HCT116 (cell line): ENCODE data around the gene INCENP. TPM values are rescaled to one million over a fixed set of nuclear protein-coding genes. Genes with fewer than 3 reads are reported as not detected.

Source experiments
- ATAC-seq: fragments of 200-7000 bp; cut with Tn5 transposase; 2 replicates; pipeline ENCODE4 v1.9.1; 2020; ENCODE audit warnings: mild to moderate bottlenecking, moderate library complexity
- BruUV-seq: library from RNA; stranded (reverse); fragments of 400-500 nt; replicated peaks from 2 replicates; lab custom pipeline; 2021; lab: Mats Ljungman, UMichigan
- CTCF ChIA-PET: fragments of 300-600 bp; sonication (Branson Sonifier 250); formaldehyde crosslinking; loops from one replicate; lab custom pipeline; 2021; ENCODE audit warnings: antibody characterized with exemption; lab: Charles Lee
- POLR2A ChIA-PET: fragments of 300-600, 350-600 bp; sonication (Branson Sonifier 250); formaldehyde crosslinking; loops from one replicate; lab custom pipeline; 2021; ENCODE audit warnings: antibody characterized with exemption; lab: Charles Lee
- RAD21 ChIA-PET, 2 experiments: fragments of 300-600 bp; sonication (Branson Sonifier 250); formaldehyde crosslinking; loops; one replicate each; lab custom pipeline; 2023; ENCODE audit warnings: low total read pairs in 2 of 2; ENCODE audit not compliant: uncharacterized antibody in 2 of 2, unreplicated experiment in 2 of 2, low non-redundant PET in 1 of 2; lab: Charles Lee
- DNase-seq: peaks from one replicate; pipeline ENCODE4 v3.0.0-alpha.2; 2010; ENCODE audit warnings: low read depth, low spot score
- H2AFZ ChIP-seq: fragments of 200-600 bp; shearing (Covaris generic), sonication (generic); 2 replicates; pipeline ENCODE4 v1.6.1; 2017; ENCODE audit warnings: low read depth, mixed run types, mixed read lengths, antibody characterized with exemption, low read length; ENCODE audit not compliant: poor library complexity, severe bottlenecking
- H3K27ac ChIP-seq: 2 replicates; pipeline ENCODE4 v1.5.1; 2012; ENCODE audit warnings: low read depth, low read length
- H3K27me3 ChIP-seq: fragments of 200-600 bp; sonication (generic); 2 replicates; pipeline ENCODE4 v1.6.1; 2016; ENCODE audit warnings: mixed run types, low read length, mixed read lengths; ENCODE audit not compliant: insufficient read depth
- H3K36me3 ChIP-seq, 2 experiments: fragments of 200-500 bp in 1 of 2; fragments of 200-600 bp in 1 of 2; sonication (Bioruptor generic) in 1 of 2; sonication (generic) in 1 of 2; 2 replicates each; pipeline versions ENCODE4 v1.5.1 to v1.6.1; 2014 to 2016; ENCODE audit warnings: low read length in 2 of 2, inconsistent platforms in 1 of 2, mixed read lengths in 1 of 2, mixed run types in 1 of 2; ENCODE audit not compliant: insufficient read depth in 2 of 2, control insufficient read depth in 1 of 2
- H3K4me1 ChIP-seq, 2 experiments: fragments of 200-600 bp in 1 of 2; sonication (generic) in 1 of 2; 2 replicates each; pipeline versions ENCODE4 v1.5.1 to v1.6.1; 2012 to 2017; ENCODE audit warnings: low read length in 2 of 2, inconsistent platforms in 1 of 2, mild to moderate bottlenecking in 1 of 2, mixed read lengths in 1 of 2, mixed run types in 1 of 2, moderate library complexity in 1 of 2; ENCODE audit not compliant: insufficient read depth in 2 of 2, control insufficient read depth in 1 of 2
- H3K4me2 ChIP-seq: fragments of 200-600 bp; sonication (generic); 2 replicates; pipeline ENCODE4 v1.6.1; 2017; ENCODE audit warnings: mixed run types, low read length, mixed read lengths
- H3K4me3 ChIP-seq, 2 experiments: fragments of 200-600 bp in 1 of 2; sonication (generic) in 1 of 2; replicated peaks in 1 of 2; 2 replicates each; pipeline ENCODE4 v1.5.1; 2011 to 2016; ENCODE audit warnings: low read length in 2 of 2, control low read depth in 1 of 2, low read depth in 1 of 2, mild to moderate bottlenecking in 1 of 2, mixed read lengths in 1 of 2, mixed run types in 1 of 2
- H3K79me2 ChIP-seq: fragments of 200-600 bp; sonication (generic); 2 replicates; pipeline ENCODE4 v1.6.1; 2017; ENCODE audit warnings: mild to moderate bottlenecking, mixed run types, low read length, moderate library complexity, mixed read lengths; ENCODE audit not compliant: insufficient read depth
- H3K9ac ChIP-seq: fragments of 200-600 bp; sonication (generic); 2 replicates; pipeline ENCODE4 v1.6.1; 2016; ENCODE audit warnings: low read length, mixed read lengths
- H3K9me2 ChIP-seq: fragments of 200-600 bp; sonication (generic), shearing (Covaris generic); 2 replicates; pipeline ENCODE4 v1.6.1; 2017; ENCODE audit warnings: mixed run types, mild to moderate bottlenecking, moderate library complexity; ENCODE audit not compliant: insufficient read depth
- H3K9me3 ChIP-seq, 2 experiments: fragments of 200-500 bp in 1 of 2; fragments of 200-600 bp in 1 of 2; sonication (Bioruptor generic) in 1 of 2; sonication (generic) in 1 of 2; 2 replicates each; pipeline ENCODE4 v1.6.1; 2014 to 2017; ENCODE audit warnings: low read length in 2 of 2, mixed read lengths in 2 of 2, inconsistent platforms in 1 of 2, low read depth in 1 of 2, mild to moderate bottlenecking in 1 of 2, mixed run types in 1 of 2, moderate library complexity in 1 of 2; ENCODE audit not compliant: control insufficient read depth in 1 of 2, insufficient read depth in 1 of 2
- H4K20me1 ChIP-seq: fragments of 200-600 bp; sonication (generic), shearing (Covaris generic); 2 replicates; pipeline ENCODE4 v1.6.1; 2017; ENCODE audit warnings: mixed run types, mild to moderate bottlenecking, moderate library complexity; ENCODE audit not compliant: insufficient read depth
- ATF3 ChIP-seq: IDR thresholded peaks from 2 replicates; pipeline ENCODE4 v1.6.1; 2012
- CEBPB ChIP-seq: IDR thresholded peaks from 2 replicates; pipeline ENCODE4 v1.6.1; 2012; ENCODE audit warnings: low read depth
- ELF1 ChIP-seq: IDR thresholded peaks from 2 replicates; pipeline ENCODE4 v1.6.1; 2012; ENCODE audit warnings: low read depth, borderline replicate concordance
- EZH2 ChIP-seq: fragments of 200-600 bp; sonication (generic); IDR thresholded peaks from 2 replicates; pipeline ENCODE4 v1.6.1; 2017; ENCODE audit warnings: antibody characterized with exemption, mixed run types
- EZH2phosphoT487 ChIP-seq: fragments of 200-600 bp; IDR thresholded peaks from 2 replicates; pipeline ENCODE4 v1.6.1; 2018; ENCODE audit warnings: antibody characterized with exemption, borderline replicate concordance
- POLR2AphosphoS5 ChIP-seq: IDR thresholded peaks from 2 replicates; pipeline ENCODE4 v1.6.1; 2011; ENCODE audit warnings: mild to moderate bottlenecking, low read depth, low read length, moderate library complexity
- RAD21 ChIP-seq: IDR thresholded peaks from 2 replicates; pipeline ENCODE4 v1.6.1; 2012; ENCODE audit warnings: low read depth, mild to moderate bottlenecking
- TCF7L2 ChIP-seq: IDR thresholded peaks from 2 replicates; pipeline ENCODE4 v1.7.0; 2011; ENCODE audit warnings: borderline replicate concordance, inconsistent platforms; ENCODE audit not compliant: insufficient read depth, insufficient read length; ENCODE audit errors: extremely low read depth
- ZFX ChIP-seq: fragments of 450-650 bp; IDR thresholded peaks from 2 replicates; pipeline ENCODE4 v1.6.1; 2017
- ZNF274 ChIP-seq: fragments of 200-500 bp; sonication (Bioruptor generic); IDR thresholded peaks from 2 replicates; pipeline ENCODE4 v1.6.1; 2014; ENCODE audit warnings: mild to moderate bottlenecking, low read depth, low read length, inconsistent platforms
- intact Hi-C: fragments of 100-400 bp; cut with micrococcal nuclease; formaldehyde crosslinking; loops from 2 replicates; pipeline ENCODE4 v1.10.0; 2022
- total RNA-seq: library from RNA; stranded (reverse); gene quantifications from one replicate; pipeline ENCODE4 v1.2.1, GENCODE V29; 2021; ENCODE audit not compliant: unreplicated experiment

INCENP gene
- total RNA-seq, 1 experiment from 2014 or later, result 118 TPM

DNA sequence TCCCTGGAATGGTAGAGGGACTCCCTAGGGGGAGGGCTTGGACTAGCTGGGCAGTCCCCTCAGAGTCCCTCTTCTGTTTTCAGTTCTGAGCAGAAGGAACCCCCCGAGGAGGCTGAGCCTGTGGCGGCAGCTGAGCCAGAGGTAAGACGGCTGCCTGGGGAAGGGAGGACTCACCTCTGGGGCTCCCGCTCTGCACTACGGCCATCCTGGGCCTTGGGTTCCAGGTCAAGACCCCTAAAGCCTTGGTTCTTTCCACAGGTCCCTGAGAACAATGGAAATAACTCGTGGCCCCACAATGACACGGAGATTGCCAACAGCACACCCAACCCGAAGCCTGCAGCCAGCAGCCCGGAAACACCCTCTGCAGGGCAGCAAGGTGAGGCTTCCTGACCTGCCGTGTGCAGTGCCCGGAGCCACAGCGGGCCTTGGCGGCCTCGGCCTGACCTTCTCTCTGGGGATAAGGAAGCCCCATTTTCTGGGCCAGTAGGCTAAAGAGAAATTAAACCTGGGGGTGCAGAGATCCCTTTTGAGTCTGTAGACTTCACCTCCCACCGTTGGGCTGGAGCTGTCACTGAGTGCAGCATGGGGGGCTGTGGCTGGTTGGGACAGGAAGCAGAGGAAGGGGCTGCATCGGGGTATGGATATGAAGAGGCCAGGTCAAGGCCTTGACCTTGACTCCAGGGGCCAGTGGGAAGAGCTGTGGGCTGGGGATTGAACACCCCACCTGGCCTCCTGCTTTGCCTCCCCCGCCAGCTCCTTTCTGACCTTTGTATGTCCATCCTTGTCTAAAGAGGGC, 15.0 kb downstream of the INCENP start:
- ATAC-seq (no peak), DNase-seq (no peak)
- H2AFZ ChIP-seq, result no peak overlapping the region
- no peak overlapping the region for H3K4me3 ChIP-seq
- no peak overlapping the region for H3K9ac ChIP-seq
- intact Hi-C loops, result no loop called here
- no peaks in the 10 kb centered on the region for H3K9me2 ChIP-seq
- RAD21 ChIA-PET, result no interaction called here
- no peak overlapping the region for H3K27ac ChIP-seq
- CTCF ChIA-PET, result no interaction called here
- H3K27me3 ChIP-seq, result no peaks in the 10 kb centered on the region
- H3K9me3 ChIP-seq, result no peaks in the 10 kb centered on the region
- H3K4me1 ChIP-seq, result no peaks in the 10 kb centered on the region
- no peaks in the 10 kb centered on the region for H4K20me1 ChIP-seq
- POLR2A ChIA-PET, result no interaction called here
- peaks cover 36 to 44% of the 10 kb centered on the region in 2 experiments; a peak in 3 of 4 replicates for H3K36me3 ChIP-seq
- peaks cover 47% of the 10 kb centered on the region for H3K79me2 ChIP-seq
- no peak for TF ChIP-seq ELF1
- no peak for TF ChIP-seq RAD21
- TF ChIP-seq EZH2phosphoT487, result no peak
- no peak for TF ChIP-seq CEBPB
- TF ChIP-seq TCF7L2, result no peak
- no peak for TF ChIP-seq ZNF274
- no peak for TF ChIP-seq ZFX
- no peak for TF ChIP-seq POLR2AphosphoS5
- TF ChIP-seq EZH2, result no peak
- no peak for TF ChIP-seq ATF3
- no TSS peak for BruUV-seq
- H3K4me2 ChIP-seq, result no peak overlapping the region
